ENCODE measurements around the gene LPCAT3. TPM values are rescaled to one million over a fixed set of nuclear protein-coding genes. Genes with fewer than 3 reads are reported as not detected.

The LPCAT3 gene
- total and polyA plus RNA-seq, 4 donors = 41.9 to 96.5 (median 77.0) TPM

- peaks cover 0 to 3% (median 2%) of the 10 kb centered on the region in 4 donors for H3K36me3 ChIP-seq (ENCODE audit: control insufficient read depth in 4 of 4, insufficient read depth in 3 of 4, low read depth in 1 of 4, low read length in 3 of 4)
- peak overlapping the region; percentile 18 to 53 (median 41) for H3K4me3 ChIP-seq (ENCODE audit: low read depth in 1 of 3, low read length in 3 of 3)
- no peak for TF ChIP-seq ZBTB33 (IDR thresholded peaks at IDR 0.05)
- no peak for TF ChIP-seq TAF1 (conservative IDR thresholded peaks at IDR 0.05)
- no peak for TF ChIP-seq ATF3 (IDR thresholded peaks at IDR 0.05)
- TF ChIP-seq SP1 (IDR thresholded peaks at IDR 0.05) = no peak
- no peak for TF ChIP-seq JUND (IDR thresholded peaks at IDR 0.05)
- no peak for TF ChIP-seq RAD21 (IDR thresholded peaks at IDR 0.05)
- TF ChIP-seq HNF4G (IDR thresholded peaks at IDR 0.05) = no peak
- no peak for TF ChIP-seq YY1 (IDR thresholded peaks at IDR 0.05)
- no peak for TF ChIP-seq FOXA1 (IDR thresholded peaks at IDR 0.05)
- TF ChIP-seq, protein P1, sequence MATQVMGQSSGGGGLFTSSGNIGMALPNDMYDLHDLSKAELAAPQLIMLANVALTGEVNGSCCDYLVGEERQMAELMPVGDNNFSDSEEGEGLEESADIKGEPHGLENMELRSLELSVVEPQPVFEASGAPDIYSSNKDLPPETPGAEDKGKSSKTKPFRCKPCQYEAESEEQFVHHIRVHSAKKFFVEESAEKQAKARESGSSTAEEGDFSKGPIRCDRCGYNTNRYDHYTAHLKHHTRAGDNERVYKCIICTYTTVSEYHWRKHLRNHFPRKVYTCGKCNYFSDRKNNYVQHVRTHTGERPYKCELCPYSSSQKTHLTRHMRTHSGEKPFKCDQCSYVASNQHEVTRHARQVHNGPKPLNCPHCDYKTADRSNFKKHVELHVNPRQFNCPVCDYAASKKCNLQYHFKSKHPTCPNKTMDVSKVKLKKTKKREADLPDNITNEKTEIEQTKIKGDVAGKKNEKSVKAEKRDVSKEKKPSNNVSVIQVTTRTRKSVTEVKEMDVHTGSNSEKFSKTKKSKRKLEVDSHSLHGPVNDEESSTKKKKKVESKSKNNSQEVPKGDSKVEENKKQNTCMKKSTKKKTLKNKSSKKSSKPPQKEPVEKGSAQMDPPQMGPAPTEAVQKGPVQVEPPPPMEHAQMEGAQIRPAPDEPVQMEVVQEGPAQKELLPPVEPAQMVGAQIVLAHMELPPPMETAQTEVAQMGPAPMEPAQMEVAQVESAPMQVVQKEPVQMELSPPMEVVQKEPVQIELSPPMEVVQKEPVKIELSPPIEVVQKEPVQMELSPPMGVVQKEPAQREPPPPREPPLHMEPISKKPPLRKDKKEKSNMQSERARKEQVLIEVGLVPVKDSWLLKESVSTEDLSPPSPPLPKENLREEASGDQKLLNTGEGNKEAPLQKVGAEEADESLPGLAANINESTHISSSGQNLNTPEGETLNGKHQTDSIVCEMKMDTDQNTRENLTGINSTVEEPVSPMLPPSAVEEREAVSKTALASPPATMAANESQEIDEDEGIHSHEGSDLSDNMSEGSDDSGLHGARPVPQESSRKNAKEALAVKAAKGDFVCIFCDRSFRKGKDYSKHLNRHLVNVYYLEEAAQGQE (IDR thresholded peaks at IDR 0.05) = no peak
- no peak for TF ChIP-seq RXRA (IDR thresholded peaks at IDR 0.05)
- no peak for TF ChIP-seq HNF4A (conservative IDR thresholded peaks at IDR 0.05)
- TF ChIP-seq CTCF (IDR thresholded peaks at IDR 0.05; ENCODE audit: low read depth, low read length, missing input control) = no peak
- no peak for TF ChIP-seq FOXA2 (IDR thresholded peaks at IDR 0.05)
- TF ChIP-seq EGR1 (IDR thresholded peaks at IDR 0.05; ENCODE audit: low read depth in 2 of 2) = no peak
- no peak for TF ChIP-seq MAX (IDR thresholded peaks at IDR 0.05)
- no peak for TF ChIP-seq GABPA (IDR thresholded peaks at IDR 0.05 in 1 of 2, conservative IDR thresholded peaks at IDR 0.05 in 1 of 2)
- TF ChIP-seq NR2F2 (IDR thresholded peaks at IDR 0.05) = no peak
- H3K27ac ChIP-seq (ENCODE audit: low read depth in 1 of 2, low read length in 2 of 2) = peak overlapping the region; percentile 64 to 81
- no peaks in the 10 kb centered on the region for H3K27me3 ChIP-seq (ENCODE audit: control insufficient read depth in 4 of 4, insufficient read depth in 4 of 4, low read length in 3 of 4)
- H3K4me1 ChIP-seq (ENCODE audit: control insufficient read depth in 4 of 4, insufficient read depth in 4 of 4, low read length in 3 of 4) = no peaks in the 10 kb centered on the region
- H3K9me3 ChIP-seq (ENCODE audit: control insufficient read depth in 4 of 4, low read length in 3 of 4) = no peaks in the 10 kb centered on the region
- DNase-seq (ENCODE audit: low spot score) = no peak
- 80% methylated on average over 15 of the region's 15 CpGs for WGBS
- peak overlapping the region in 1 of 2 donors; percentile 65 for H3K9ac ChIP-seq (ENCODE audit: low read depth in 1 of 2, low read length in 2 of 2)
Observed at GRCh38 chr12:6952863-6953441, 65.3 kb downstream of the LPCAT3 start.

Measured in liver (tissue), 9 donors.